HG03064 (cell line): ENCODE data around the gene NUP133.
"Not testable (repeated sequence)": the region's sequence is repeated elsewhere in the genome, so short reads cannot be mapped to it uniquely, and the experiment has no call there.

ENCODE experiments used
- ATAC-seq: cut with Tn5 transposase; IDR thresholded peaks from one replicate; pipeline ENCODE4 v1.9.1; 2021; ENCODE audit warnings: low read depth; ENCODE audit not compliant: unreplicated experiment

NUP133 gene

DNA sequence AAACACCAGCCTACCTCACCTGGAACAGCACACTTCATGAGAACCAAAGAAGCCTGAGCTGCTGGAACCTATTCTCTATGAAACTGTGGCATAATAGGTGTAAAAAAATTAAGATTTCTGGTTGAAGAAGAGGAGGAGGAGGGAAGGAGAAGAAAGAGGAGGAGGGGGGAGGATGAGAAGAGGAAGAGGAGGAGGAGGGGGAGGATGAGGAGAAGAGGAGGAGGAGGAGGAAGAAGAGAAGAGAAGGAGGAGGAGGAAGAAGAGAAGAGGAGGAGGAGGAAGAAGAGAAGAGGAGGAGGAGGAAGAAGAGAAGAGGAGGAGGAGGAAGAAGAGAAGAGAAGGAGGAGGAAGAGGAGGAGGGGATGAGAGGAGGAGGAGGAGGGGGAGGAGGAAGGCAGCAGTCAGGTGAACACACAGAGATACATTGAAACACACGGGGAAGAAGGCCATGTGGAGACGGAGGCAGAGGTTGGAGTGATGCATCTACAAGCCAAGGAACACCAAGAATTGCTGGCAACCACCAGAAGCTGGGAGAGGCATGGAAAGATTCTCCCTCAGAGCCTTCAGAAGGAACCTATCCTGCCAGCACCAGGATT, 82.5 kb downstream of the NUP133 start:
- ATAC-seq = no peak

DNA sequence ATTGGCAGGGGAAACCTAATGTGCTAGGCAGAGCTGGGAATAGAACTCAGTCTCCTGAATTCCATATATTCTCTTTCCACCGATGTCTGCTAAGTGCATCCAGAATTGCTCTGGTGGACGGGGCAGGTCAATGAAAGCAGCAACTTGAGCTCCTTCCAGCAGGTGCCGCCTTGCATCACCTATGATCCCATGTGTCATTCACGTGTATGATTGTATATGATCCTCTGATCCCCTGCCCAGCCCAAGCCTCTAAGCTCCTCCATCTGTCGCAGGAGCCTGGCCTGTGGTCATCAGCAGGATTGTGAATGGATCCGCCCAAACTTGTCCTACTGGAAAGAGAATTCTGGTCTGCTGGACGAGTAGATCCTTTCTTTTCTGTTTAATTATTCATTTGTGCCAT, 87.4 kb downstream of the NUP133 start:
- ATAC-seq = no peak

DNA sequence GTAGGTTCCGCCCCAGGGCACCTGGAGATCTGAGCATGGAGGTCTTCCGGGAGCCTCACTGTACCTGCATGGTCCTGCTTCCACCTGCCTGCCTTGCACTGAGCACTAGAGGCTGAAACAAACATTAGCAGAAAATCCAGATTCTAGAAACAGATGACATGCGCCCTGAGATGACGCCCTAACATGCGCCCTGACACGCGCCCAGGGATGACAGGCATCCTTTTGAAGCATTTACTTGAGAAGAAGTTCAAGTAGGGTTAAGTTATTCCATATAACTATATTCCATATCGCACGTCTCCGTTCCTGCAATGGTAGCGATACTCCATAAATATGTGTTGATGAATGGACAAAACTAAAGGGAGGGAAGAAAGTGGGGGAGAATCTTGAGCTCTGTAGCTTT, 87.9 kb downstream of the NUP133 start:
- ATAC-seq = no peak

DNA sequence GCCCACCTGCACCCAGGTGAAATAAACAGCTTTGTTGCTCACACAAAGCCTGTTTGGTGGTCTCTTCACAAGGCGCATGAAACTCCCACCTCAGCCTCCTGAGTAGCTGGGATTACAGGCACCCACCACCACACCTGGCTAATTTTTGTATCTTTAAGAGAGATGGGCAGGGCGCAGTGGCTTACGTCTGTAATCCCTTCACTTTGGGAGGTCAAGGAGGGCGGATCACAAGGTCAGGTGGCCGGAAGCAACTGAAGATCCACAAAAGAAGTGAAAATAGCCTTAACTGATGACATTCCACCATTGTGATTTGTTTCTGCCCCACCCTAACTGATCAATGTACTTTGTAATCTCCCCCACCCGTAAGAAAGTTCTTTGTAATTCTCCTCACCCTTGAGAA, 89.6 kb downstream of the NUP133 start:
- ATAC-seq = not testable (repeated sequence)

DNA sequence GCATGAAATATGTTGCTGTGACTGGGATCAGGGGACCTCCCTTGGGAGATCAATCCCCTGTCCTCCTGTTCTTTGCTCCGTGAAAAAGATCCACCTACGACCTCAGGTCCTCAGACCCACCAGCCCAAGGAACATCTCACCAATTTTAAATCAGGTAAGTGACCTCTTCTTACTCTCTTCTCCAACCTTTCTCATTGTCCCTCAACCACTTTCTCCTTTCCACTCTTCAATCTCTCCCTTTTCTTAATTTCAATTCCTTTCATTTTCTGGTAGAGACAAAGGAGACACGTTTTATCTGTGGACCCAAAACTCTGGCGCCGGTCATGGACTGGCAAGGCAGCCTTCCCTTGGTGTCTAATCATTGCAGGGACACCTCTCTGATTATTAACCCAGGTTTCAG, 95.3 kb downstream of the NUP133 start:
- ATAC-seq = not testable (repeated sequence)

DNA sequence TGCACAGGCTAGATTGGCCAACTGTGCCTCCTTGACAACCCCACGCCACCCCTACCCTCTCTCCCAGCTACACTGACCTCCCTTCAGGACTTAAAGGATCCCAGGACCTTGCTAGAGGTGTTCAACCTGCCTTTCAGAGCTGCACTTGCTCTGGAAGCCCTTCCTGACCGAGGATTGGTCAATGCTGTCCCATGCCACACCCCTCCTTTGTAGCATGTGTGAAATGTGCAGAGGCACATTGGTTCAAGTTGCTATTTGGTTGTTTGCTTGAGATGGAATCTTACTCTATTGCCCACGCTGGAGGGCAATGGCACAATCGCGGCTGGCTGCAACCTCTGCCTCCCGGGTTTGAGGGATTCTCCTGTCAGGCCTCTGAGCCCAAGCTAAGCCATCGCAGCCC, 96.1 kb downstream of the NUP133 start:
- ATAC-seq = no peak

DNA sequence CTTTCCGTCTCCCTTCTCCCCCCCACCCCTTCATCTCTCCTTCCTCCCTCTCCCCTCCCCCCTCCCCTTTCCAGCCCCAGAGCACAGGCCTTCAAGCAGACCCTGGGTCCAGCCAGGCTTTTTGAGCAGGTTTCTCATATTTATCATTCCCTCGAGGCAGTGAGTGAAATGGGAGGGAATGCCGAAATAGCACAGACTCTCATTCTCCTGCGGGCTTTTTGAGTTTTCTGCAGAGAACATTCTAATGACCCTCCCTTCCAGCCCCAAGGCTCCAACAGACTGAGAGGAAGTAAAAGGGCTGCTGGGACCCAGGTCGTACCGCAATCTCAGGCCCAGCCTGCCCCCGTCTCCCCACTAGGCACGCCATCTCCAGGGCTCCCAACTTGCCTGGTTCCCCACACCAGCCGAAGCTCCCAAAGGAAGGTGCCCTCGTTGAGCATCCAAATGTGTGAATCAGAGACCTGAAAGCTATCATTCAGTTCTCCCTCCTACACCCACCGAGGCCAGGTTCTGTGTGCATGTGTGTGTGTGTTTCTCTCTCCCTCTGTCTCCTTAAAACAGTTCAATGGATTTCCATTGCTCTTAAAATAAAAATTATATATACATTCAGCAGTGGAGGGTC, 96.6 kb downstream of the NUP133 start:
- no peak for ATAC-seq

DNA sequence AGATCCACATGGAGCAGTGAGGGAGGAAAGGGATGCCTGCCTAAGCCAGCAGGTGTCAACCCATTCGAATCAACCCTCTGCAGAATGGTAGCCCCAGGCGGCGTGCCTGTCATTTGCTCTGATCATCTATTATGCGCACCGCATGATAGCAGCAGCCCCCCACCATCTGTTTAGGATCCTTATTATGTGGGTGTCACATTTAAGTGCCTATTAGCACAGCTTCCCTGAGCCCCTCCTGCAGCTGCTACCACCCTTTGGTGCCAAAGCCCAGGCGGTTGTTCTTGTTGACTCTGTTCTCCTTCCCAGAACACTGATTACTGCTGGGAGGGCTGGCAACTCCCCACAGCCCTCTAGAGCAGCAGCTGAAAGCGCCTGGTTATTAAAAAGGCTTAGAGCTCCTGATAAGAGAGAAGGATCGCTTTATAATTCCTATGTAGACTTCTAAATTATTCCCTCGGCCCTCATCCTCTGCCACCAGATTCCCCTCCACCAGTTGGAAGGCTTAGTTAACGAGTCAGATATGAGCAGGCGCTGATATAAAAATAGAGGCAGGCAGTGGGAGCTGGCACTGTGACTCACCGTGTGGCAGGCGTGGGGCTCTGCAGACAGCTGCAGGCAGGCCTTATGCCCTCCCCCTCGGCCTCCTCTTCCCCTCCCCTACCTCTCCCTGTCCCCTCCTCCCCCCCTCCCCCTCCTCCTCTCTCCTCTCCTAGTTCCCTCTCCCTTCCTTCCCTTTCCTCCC, 97.3 kb downstream of the NUP133 start:
- no peak for ATAC-seq

DNA sequence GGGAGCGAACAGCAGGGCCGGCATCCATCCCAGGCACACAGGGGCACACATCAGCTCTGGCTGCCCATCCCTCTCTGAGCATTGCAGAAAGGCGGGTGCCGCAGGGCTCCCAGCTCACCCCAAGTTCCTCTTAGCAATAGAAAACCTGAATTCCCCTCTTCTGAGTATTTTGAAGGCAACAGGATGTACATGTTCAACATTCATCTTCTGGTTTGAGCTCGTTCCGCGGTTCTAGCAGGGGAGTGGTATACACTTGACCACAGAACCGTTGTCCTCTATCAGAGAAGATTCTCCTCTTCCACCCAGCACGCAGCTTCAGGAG, 97.8 kb downstream of the NUP133 start:
- no peak for ATAC-seq

DNA sequence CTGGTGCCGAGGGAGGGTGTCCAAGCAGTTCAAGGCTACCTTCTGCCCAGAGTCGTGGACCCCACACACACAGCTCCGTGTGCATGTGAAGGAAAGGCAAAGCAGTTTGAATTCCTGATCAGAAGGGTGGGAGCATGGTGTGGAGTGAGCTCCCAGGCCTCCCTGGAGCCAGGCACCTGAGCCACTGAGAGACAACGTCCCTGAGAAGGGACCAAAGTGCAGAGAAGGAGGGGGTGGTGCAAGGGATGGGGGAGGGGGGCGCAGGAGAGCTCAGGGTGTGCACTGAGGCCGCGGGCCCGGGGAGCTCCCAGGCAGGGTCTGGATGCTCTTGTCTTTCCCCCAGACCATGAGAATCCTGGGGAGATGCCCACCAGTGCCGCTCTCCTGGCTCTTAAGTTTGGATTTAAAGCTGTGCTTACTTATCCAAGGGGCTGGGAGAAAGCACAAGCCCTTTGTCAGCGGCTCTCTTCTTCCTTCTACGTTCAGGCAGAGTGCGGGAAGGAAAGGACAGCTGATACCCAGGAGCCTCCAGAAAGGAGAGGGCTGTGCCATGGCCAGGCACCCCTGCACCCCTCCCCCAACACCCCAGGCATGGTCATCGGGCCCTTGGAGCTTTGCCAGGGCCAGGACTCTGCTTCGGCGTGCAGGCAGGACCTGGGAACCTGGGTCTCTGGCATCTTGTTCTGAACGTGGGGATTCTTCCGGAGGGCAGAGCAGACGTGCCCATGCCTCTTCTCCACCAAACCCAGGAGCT, 98.3 kb downstream of the NUP133 start:
- ATAC-seq = no peak

DNA sequence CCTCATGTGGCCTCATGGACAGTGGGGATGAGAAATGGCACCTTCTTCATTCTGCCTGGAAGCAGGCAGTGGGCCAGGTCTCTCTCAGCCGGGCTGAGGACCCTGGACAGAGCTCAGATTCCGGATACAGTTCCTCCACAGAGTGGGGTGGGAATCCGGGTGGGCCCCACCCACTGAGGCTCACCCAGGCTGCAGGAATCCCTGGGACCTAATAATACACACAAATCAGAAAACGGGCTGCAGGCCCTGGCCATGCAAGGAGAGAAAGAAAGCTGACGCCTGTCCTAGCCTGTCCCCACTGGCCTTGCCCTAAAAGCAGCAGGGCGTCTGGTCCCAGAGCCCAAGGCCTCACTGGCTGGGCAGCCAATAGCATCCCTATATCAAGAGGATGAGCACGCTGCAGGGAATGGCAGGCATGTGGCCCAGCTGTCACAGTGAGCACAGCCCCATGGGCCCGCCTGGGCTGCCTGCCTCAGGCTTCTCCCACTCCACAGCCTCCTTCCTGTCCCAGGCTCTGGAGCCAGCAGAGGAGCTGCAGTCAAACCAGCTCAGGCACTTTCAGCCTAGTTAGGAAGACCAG, 99.6 kb downstream of the NUP133 start:
- no peak for ATAC-seq

DNA sequence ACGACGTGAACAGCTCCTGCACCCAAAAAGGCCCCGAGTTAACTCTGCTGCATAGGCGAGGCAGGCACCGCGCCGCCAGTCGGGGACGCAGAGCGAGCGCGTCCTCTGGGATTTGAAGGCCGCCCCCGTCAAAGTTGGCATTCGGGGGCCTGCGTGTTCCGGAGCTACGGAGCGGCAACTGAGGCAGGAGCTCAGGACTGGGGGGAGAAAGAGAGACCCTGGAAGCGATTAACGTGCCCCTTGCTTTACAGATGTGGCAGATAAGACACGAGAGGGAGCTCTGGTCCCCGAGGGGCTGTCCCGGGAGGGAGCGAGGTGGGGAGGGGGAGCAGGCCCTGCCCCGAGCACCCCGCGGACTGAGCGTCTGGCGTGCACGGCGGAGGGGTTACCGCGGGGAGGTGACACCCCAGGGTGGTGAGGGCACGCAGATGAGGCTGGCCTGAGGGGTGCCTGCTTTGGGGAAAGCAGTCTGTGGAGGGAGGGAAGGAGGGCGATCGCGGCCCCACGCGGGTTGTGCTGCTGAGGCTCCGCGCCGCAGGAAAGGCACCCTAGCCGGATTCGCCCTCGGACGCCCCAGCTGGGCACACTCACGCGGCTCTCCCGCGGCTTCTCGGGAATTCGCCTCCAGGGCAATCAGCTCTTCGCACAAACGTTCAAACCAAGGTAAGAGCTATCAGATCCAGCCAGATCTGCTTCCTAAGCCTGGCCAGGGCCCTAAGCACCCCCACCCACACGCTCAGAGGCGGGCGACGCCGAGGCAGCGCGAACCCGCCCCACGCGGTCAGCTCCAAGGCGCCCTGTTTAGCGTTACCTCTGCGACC, 100.7 kb downstream of the NUP133 start:
- no peak for ATAC-seq

DNA sequence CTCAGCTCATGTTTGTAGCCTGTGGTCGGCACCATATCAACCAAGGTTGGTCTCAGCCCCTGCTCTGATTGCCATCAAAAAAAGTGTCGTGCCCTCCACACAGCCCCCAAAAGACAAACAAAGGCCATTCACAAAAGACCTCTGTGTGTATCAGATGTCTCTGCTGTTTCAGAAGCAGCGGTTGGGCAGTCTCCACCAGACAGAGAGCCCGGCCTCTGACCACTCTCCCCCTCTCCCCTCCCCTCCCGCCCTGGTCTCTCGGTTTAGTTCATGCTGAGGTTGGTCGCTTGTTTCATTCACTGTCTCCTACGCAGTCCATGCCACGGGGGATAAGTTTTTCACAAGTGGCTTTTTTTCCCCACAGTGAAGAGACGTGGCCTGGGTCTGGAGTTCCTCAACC, 101.3 kb downstream of the NUP133 start:
- ATAC-seq = no peak

DNA sequence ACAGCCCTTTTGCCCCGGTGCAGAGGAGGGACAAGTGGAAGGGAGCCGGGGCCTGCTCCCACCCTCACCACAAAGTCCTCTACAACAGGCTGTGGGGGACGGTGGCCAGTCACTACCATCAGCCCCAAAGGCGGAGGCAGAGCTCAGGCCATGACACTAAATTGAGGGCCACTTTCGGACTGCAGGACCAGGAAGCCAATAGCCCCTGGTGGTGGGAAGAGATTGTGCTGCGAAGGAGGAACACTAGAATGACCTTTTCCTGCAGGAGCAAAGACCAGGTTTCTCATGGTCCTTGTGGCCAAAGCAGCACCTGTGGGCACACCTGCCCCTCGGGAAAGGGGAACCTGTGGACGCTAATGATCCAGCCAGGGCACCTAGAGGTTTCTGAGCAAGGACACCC, 104.6 kb downstream of the NUP133 start:
- ATAC-seq = no peak

DNA sequence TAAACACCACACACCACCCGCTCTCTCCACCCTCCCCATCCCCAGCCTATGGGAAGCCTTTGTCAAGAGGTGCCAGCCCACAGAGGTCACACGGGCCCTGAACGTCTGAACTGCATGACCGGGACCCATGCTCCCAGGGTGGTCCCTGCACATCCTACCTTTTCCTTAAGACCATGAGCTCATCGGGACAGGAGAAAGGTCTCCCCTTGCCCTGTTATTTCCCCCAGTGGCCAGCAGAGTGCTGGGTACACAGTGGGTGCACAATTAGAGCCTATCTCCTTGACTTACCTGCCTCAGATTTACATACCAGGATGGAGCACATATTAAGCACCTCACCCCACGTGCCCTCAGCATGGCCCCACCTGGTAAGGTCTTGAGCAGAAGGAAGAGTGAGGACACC, 105.1 kb downstream of the NUP133 start:
- no peak for ATAC-seq

DNA sequence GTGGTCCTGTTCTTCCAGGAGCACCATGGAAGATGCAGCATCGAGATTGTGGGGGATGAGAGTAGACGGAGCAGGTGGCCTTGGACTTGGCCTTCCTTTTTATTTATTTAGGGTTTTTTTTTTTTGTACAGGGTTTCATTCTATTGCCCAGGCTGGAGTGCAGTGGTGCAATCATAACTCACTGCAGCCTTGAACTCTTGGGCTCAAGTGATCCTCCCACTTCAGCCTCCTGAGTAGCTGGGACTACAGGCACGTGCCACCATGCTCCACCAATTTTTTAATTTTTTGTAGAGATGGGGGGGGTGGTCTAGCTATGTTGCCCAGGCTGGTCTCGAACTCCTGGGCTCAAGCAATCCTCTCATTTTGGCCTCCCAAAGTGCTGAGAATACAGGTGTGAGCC, 105.8 kb downstream of the NUP133 start:
- ATAC-seq = not testable (repeated sequence)

DNA sequence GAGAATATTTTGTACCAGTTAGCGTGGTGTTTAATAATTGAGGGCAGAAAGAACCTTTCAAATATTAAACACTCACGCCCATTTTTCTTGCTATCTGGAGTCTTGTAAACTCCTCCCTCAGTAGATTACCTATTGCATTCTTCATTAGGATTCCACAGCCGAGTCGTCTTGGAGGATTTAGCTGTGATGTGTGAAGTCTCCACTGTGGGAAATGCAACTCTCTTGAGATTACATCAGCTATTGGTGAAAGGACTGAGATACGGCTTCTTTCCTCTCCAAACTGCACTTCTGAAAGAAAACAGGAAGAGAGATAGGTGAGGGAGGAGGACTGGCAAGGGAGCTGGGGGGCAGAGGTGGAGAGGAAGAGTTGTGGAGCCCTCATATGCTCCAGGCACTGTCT, 110.4 kb downstream of the NUP133 start:
- no peak for ATAC-seq

DNA sequence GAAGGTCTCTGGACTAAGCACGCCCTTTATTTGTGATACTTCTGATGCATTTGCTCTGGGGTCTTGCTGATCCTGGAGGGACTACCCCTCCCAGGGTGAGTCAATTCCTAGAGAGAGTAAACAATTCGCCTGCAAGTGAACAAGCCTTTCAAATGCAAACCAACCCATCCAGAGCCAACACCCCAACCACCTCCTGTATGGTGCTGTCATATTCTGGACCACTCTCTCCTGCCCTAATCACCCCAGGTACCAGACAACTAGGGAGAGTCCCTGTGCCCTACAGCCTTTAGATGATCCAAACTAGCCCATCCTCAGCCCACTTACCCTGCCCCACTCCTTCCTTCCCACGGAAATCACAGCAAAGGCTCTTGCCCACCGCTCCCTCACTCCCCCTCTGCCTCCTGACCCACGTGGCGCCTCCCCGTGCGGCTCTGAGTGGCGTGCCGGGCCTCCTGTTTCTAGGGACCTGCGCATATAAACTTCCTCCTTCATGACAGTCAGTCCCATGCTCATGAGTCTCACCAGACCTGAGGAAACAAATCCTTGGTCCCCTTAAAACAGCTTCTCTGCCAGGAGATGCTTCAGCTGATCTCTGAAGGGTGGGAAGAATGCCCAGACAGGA, 111.4 kb downstream of the NUP133 start:
- no peak for ATAC-seq

DNA sequence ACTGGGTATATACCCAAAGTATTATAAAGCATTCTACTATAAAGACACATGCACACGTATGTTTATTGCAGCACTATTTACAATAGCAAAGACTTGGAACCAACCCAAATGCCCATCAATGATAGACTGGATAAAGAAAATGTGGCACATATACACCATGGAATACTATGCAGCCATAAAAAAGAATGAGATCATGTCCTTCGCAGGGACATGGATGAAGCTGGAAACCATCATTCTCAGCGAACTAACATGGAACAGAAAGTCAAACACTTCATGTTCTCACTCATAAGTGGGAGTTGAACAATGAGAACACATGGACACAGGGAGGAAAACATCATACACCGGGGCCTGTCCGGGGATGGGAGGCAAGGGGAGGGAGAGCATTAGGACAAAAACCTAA, 113.6 kb downstream of the NUP133 start:
- not testable (repeated sequence) for ATAC-seq

DNA sequence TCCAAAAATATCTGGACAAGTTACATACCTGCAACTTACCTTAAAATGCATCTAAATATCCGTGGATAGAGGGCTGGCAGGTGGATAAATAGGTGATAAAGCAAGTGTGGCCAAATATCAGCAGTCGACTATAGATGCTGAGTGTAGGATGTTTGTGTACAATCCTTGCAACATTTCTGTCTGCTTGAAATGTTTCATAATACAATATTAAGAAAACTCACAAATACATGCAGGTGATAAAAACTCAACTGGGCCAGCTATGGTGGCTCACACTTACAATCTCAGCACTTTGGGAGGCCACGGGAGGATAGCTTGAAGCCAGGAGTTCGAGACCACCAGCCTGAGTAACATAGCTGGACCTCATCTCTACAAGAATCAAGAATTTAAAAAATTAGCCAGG, 115.2 kb downstream of the NUP133 start:
- no peak for ATAC-seq
